IPS-15b (cell line): Measurements from ENCODE around the gene SLCO2A1.

Experiments
- H3K27me3 ChIP-seq: one replicate; pipeline ENCODE4 v1.6.1; 2013; ENCODE audit warnings: low read length; ENCODE audit not compliant: control insufficient read depth, insufficient read depth
- H3K36me3 ChIP-seq: one replicate; pipeline ENCODE4 v1.6.1; 2013; ENCODE audit warnings: low read length; ENCODE audit not compliant: control insufficient read depth, insufficient read depth
- H3K4me1 ChIP-seq: one replicate; pipeline ENCODE4 v1.6.1; 2013; ENCODE audit warnings: mild to moderate bottlenecking, low read length; ENCODE audit not compliant: control insufficient read depth, insufficient read depth
- H3K4me3 ChIP-seq: one replicate; pipeline ENCODE4 v1.5.1; 2013; ENCODE audit warnings: low read depth, low read length
- H3K9ac ChIP-seq: one replicate; pipeline ENCODE4 v1.6.1; 2013; ENCODE audit warnings: low read depth, mild to moderate bottlenecking, low read length
- H3K9me3 ChIP-seq: one replicate; pipeline ENCODE4 v1.6.1; 2013; ENCODE audit warnings: mild to moderate bottlenecking, low read length; ENCODE audit not compliant: control insufficient read depth, insufficient read depth

SLCO2A1 gene

GRCh38 chr3:133884054-133884886 is 145.5 kb downstream of the SLCO2A1 start:
- peaks cover 3% of the 10 kb centered on the region for H3K36me3 ChIP-seq
- peaks cover 3% of the 10 kb centered on the region for H3K4me1 ChIP-seq
- H3K4me3 ChIP-seq, result no peak overlapping the region
- no peak overlapping the region for H3K9ac ChIP-seq
- H3K27me3 ChIP-seq, result no peaks in the 10 kb centered on the region
- H3K9me3 ChIP-seq, result no peaks in the 10 kb centered on the region

- no peak overlapping the region for H3K9ac ChIP-seq
- H3K4me3 ChIP-seq, result no peak overlapping the region
- H3K9me3 ChIP-seq, result no peaks in the 10 kb centered on the region
- peaks cover 3% of the 10 kb centered on the region for H3K4me1 ChIP-seq
- H3K27me3 ChIP-seq, result no peaks in the 10 kb centered on the region
- peaks cover 3% of the 10 kb centered on the region for H3K36me3 ChIP-seq
Measured at GRCh38 chr3:133883641-133884040, 146.1 kb downstream of the SLCO2A1 start.

- Histone ChIP-seq H3K9ac (no peak overlapping the region), H3K9me3 (no peaks in the 10 kb centered on the region), H3K4me3 (no peak overlapping the region), H3K36me3 (peaks cover 3% of the 10 kb centered on the region), H3K4me1 (peaks cover 2% of the 10 kb centered on the region), H3K27me3 (no peaks in the 10 kb centered on the region)
Measured at GRCh38 chr3:133882986-133883586, 146.6 kb downstream of the SLCO2A1 start.

GRCh38 chr3:133881939-133882825 is 147.5 kb downstream of the SLCO2A1 start:
- no peak overlapping the region for H3K9ac ChIP-seq
- peaks cover 3% of the 10 kb centered on the region for H3K36me3 ChIP-seq
- no peaks in the 10 kb centered on the region for H3K9me3 ChIP-seq
- no peaks in the 10 kb centered on the region for H3K27me3 ChIP-seq
- H3K4me3 ChIP-seq, result no peak overlapping the region
- no peaks in the 10 kb centered on the region for H3K4me1 ChIP-seq

GRCh38 chr3:133881492-133881891 is 148.2 kb downstream of the SLCO2A1 start:
- H3K4me1 ChIP-seq, result no peaks in the 10 kb centered on the region
- H3K9ac ChIP-seq, result no peak overlapping the region
- no peaks in the 10 kb centered on the region for H3K27me3 ChIP-seq
- H3K4me3 ChIP-seq, result no peak overlapping the region
- H3K36me3 ChIP-seq, result peaks cover 3% of the 10 kb centered on the region
- no peaks in the 10 kb centered on the region for H3K9me3 ChIP-seq

GRCh38 chr3:133880886-133881455 is 148.8 kb downstream of the SLCO2A1 start:
- no peaks in the 10 kb centered on the region for H3K9me3 ChIP-seq
- H3K27me3 ChIP-seq, result no peaks in the 10 kb centered on the region
- H3K9ac ChIP-seq, result no peak overlapping the region
- peaks cover 3% of the 10 kb centered on the region for H3K36me3 ChIP-seq
- H3K4me1 ChIP-seq, result no peaks in the 10 kb centered on the region
- no peak overlapping the region for H3K4me3 ChIP-seq

GRCh38 chr3:133880287-133880686 is 149.4 kb downstream of the SLCO2A1 start:
- H3K4me3 ChIP-seq, result no peak overlapping the region

GRCh38 chr3:133878518-133878917 is 151.2 kb downstream of the SLCO2A1 start:
- Histone ChIP-seq H3K4me3 (no peak overlapping the region), H3K9me3 (no peaks in the 10 kb centered on the region), H3K36me3 (peaks cover 3% of the 10 kb centered on the region), H3K4me1 (no peaks in the 10 kb centered on the region), H3K27me3 (no peaks in the 10 kb centered on the region), H3K9ac (no peak overlapping the region)

More at GRCh38 chr3:133880287-133880686, 149.4 kb downstream of the SLCO2A1 start:
- Histone ChIP-seq H3K27me3 (no peaks in the 10 kb centered on the region), H3K9me3 (no peaks in the 10 kb centered on the region), H3K9ac (no peak overlapping the region), H3K36me3 (peaks cover 3% of the 10 kb centered on the region), H3K4me1 (no peaks in the 10 kb centered on the region)
